Stimulated activated naive CD4-positive, alpha-beta T cell (primary cell): Measurements from ENCODE around the gene MFAP5.
"Not testable (repeated sequence)": the region's sequence is repeated elsewhere in the genome, so short reads cannot be mapped to it uniquely, and the experiment has no call there.

Experiments used
- DNase-seq, 6 experiments: peaks; one replicate each; lab custom pipeline; 2025; lab: John Stamatoyannopoulos, UW

MFAP5 gene

DNA sequence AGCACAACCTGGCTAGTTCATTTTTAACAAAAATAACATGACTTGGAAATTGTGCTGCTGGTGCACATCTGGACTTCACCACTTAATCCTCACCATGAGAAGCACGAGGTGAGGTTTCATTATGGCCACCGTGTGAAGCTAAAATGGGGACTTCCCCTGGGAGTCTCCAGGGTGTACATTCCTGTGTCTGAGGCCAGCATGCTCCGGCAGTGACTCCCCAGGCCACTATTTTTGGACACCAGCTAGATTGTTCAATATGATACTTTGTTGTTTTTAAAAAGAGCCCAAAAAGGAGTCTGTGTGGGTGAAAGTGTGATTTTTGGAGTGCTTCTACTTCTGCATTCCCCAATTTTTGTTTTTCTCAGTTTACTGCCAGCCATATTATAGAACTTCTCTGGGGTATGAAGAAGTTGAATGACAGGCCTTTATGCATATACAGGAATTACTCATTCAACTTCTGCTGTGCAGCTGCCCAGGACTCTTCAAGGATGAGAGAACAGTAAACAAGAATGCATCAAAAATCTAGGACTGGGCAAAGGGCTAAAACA is 33.1 kb downstream of the MFAP5 start:
- no peak for DNase-seq

DNA sequence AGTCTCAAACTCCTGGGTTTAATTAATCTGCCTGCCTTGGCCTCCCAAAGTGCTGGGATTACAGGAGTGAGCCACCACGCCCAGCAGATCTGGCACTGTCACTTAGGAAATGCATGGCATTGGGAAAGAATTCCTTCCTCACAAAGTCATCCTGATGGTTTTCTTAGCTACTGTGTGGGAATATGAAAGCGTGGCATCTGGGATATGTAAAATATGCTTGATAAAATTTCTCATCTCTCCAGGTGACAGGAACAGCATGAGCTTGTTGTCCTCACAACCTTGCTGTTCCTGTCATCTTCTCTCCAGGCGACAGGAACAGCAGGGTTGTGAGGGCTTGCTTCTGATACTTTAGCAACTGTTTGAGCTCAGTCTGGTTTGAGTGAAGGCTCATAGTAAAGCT is 33.9 kb downstream of the MFAP5 start:
- DNase-seq = no peak

DNA sequence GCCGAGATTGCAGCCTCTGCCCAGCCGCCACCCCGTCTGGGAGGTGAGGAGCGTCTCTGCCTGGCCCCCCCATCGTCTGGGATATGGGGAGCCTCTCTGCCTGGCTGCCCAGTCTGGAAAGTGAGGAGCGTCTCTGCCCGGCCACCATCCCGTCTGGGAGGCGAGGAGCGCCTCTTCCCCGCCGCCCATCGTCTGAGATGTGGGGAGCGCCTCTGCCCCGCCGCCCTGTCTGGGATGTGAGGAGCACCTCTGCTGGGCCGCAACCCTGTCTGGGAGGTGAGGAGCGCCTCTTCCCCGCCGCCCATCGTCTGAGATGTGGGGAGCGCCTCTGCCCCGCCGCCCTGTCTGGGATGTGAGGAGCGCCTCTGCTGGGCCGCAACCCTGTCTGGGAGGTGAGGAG is 37.9 kb downstream of the MFAP5 start:
- not testable (repeated sequence) for DNase-seq

DNA sequence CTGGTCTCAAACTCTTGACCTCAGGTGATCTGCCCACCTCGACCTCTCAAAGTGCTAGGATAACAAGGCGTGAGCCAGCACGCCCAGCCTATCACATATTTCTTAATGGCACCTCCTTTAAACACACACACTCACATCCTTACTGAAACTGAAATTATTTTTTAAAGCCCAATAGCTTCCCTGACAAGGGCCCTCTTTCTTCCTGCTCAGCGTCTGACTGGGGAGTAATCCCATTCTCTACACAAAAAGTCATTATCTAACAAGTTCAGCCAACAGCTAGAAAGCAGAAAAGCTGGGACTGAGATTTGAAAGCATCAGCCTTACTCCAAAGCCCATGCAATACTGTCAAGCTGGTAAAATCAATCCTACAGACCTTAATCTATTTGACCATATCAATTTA is 40.0 kb downstream of the MFAP5 start:
- no peak for DNase-seq

DNA sequence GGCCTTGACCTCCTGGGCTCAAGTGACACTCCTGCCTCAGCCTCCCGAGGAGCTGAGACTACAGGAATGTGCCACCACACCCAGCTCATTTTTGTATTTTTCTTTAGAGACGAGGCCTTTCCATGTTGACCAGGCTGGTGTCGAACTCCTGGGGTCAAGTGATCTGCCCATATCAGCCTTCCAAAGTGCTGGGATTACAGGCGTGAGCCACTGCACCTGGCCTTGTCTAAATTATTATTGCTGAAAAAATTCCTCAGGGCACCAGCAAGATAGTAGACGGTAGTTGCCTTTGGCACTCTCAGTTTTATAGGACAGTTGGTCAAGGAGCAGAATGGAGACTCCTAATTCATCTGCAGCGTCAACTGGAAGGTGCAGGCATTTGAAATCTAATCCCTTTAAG is 47.4 kb downstream of the MFAP5 start:
- no peak for DNase-seq

DNA sequence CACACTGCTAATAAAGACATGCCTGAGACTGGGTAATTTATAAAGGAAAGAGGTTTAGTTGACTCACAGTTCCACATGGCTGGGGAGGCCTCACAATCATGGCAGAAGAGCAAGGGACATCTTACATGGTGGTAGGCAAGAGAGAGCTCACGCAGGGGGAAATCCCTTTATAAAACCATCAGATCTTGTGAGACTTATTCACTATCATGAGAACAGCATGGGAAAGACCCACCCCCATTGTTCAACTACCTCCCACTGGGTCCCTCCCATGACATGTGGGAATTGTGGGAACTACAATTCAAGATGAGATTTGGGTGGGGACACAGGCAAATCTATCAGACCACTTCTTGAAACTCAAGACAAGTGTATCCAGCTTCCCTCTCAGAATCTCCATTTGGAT is 48.7 kb downstream of the MFAP5 start:
- DNase-seq = not testable (repeated sequence)

DNA sequence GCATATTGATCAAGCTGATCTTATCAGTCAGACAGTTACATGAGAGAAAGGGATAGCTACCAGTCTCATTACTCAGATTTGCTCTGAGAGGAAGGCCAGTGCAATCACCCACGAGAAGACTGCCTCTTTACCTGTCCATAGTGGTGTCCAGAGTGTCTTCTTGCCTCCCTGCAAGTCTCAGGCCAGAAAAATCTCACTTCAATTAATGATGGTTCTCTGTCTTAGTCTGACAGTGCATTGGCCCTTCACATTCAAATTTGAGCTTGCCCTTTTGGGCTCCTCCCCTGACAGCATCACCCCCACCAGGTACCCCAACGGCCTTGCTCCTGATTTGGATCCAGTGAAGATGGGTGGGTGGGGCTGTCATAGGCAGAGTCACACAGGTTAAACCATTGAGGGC is 50.0 kb downstream of the MFAP5 start, which contains the start of gene AICDA:
Gene AICDA (minus strand): TSS at position 231 of the 400 bp plus-strand sequence. CDS start 92 bp downstream, at position 139.
- no peak for DNase-seq

DNA sequence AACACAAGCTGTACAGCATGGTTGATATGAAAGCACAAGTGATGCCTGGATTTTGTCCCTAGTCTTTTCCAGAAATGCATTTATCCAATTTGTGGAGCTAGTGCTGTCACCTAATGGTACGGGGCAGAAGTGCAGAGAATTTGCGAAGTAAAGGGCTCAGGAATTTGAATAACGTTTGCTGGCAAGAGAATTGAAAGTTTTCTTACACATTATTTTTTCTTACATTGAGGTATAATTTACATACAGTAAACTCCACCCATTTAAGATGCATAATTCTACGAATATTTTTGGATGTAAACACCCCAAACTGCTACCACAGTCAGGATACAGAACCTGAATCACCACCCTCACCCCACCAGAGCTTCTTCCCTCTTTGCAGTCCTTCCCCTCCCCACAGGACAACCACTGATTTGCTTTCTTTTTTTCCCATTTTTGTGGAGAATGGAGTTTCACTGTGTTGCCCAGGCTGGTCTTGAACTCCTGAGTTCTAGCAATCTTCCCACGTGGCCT is 53.5 kb downstream of the MFAP5 start:
- DNase-seq = peak in 1 of 6 experiments; percentile 8

DNA sequence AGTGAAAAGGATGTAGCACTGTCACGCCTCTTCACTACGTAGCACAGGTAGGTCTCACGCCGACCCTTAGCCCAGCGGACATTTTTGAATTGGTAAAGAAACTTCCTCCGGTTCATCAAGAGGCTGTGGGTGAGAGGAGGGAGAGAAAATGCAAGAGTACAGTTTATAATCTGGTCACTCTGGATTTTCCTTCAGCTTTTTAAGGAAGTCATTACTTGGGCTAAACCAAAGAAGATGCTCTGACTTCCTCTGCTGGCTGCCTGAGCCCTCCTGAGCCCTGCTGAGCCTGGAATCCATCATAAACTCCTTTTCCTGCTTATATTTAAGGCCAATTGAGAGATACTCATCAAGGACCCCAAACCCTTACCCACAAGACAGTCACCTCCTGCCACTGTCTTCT is 55.7 kb downstream of the MFAP5 start:
- no peak for DNase-seq

DNA sequence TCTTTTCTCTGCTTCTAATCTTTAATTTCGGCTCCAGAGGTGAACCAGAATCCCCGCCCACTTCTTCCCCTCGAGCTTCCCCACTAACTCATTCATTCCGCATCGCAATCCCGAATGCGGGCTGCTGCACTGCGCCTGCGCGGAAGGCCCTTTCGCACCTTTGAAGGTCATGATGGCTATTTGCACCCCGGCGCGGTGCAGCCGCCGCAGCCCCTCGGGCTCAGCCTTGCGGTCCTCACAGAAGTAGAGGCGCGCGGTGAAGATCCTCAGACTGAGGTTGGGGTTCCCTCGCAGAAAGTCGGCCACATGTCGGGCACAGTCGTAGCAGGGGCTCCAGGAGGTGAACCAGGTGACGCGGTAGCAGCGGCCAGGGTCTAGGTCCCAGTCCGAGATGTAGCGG is 57.6 kb downstream of the MFAP5 start:
- no peak for DNase-seq

DNA sequence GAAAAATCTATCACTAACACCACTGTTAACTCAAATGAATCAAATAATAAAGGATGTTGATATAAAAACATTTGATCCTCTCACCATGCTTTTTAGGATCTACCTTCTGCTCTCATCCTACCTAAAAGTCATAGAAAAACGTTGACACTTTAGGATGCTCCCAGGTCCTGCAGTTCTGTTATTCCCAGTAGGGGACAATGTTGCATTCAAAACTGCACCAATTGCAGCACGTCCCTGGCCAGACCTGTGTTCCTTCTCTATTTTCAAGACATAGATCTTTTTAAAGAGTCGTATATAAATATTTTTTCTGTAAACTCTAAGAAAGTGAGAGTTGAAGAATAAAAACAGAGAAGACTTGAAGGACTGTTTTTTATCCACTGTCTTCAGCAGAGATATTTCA is 58.8 kb downstream of the MFAP5 start:
- DNase-seq = no peak

DNA sequence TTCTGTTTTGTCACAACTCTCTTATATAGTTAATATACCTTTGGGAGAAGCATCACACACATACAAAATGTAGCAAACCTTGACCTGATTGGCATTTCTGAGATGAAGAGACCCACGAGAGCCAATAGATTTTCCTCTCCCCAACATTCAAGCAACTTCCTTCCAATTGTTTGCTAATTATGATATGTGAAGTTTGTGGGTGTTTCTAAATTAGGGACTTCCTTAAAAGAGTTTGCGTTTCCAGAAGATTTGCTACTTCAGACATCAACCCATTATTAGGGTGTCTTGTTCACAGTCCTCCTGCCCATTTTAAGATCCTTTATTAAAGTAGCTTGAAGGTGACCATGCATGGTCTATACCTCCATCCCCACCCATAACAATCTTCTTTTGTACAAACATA is 59.3 kb downstream of the MFAP5 start:
- no peak for DNase-seq

DNA sequence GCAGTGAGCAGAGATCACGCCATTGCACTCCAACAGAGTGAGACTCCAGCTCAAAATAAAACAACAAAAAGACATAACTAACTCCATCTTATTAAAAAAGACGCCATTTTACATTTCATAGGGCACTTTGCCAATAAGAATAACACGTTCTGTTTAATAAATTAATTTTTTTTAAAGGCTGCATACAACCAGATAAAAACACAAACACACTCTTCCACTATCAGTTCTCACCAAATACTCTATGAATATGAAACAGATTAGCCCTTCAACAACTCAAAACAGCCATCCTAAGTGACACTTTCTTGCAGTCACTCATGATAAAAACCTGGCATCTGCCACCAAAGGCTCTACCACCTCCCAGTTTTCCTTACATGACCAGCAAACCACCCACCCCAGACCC is 66.1 kb downstream of the MFAP5 start:
- no peak for DNase-seq
